CD4-positive, alpha-beta T cell treated with Interleukin-15 for 4 hours (primary cell): Measurements from ENCODE around the gene UNG.
"Not testable (repeated sequence)": the region's sequence is repeated elsewhere in the genome, so short reads cannot be mapped to it uniquely, and the experiment has no call there.

Source experiments
- DNase-seq: peaks from one replicate; pipeline ENCODE4 v3.0.0-alpha.2; 2020; ENCODE audit warnings: low spot score

The UNG gene

DNA sequence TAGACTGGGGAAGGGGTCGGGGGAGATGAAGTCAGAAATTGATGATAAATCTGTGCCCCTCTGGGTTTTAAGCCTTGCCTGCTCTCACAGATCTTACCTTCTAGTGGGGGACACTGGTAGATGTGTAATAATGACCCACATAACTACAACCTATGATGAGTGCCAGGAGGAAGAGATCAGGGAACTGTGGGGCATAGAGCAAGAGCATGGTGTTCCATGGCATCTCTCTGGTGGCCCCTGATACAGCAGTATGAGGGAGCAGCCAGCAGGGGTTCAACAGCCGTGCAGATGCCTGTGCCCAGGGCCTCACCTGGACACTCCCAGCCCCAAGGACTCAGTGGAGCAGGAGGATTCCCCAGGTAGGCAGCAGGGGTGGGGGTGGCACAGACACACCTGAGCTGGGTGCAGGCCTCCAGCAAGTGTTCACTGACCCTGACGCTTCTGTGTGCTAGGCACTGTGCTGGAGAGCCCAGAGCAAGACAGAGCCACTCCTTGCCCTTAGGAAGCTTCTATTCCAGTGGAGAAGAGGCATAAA lies 24.0 kb downstream of the UNG start:
- DNase-seq: no peak

DNA sequence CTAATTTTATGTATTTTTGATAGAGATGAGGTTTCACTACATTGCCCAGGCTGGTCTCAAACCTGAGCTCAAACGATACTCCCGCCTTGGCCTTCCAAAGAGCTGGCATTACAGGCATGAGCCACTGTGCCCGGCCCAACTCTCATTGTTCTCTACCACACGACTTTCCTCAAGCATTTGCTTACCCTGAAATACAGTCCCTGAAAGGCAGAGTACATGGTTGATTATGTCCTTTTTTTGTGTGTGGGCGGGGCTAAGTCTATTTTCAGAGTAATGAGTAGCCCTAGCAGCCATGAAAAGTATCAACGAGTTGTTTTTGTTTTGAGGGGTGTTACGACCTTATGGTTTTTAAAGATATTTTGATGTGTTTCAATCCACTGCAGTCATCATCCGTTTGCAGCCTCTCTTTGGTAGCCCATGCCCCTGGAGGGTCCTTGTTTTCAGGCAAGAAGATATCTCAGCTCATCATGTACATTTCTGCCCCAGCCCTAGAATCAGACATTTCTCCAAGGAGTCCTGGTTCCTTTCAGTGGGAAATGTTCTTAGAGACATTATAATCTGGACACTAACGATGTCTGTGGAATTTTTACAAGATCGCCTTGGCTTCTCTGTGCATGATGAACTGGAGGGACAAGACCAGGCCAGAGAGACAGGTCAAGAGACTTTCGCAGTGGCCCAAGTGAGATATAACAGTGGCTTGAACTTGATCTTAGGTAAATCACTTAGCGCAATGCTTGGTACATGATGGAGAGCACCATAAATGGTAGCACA lies 27.7 kb downstream of the UNG start:
- no peak for DNase-seq

DNA sequence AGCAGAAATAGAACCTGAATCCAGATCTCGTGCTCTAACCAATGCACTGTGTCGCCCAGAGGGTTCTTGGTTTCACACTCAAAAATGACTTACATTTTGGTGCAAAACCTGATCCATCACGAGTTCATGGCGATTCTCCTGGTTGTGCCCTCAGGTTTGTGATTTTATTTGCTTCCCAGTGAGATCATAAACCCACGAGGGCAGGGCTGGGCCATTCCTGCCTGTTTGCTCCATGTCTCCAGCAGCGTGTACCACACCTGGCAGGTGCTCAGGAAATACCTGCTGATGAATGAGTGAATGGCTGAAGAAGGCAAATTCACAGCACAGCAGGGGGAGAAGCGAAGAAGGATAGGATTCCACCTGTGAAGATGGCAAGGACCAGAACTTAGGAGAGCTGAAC lies 28.4 kb downstream of the UNG start:
- no peak for DNase-seq

DNA sequence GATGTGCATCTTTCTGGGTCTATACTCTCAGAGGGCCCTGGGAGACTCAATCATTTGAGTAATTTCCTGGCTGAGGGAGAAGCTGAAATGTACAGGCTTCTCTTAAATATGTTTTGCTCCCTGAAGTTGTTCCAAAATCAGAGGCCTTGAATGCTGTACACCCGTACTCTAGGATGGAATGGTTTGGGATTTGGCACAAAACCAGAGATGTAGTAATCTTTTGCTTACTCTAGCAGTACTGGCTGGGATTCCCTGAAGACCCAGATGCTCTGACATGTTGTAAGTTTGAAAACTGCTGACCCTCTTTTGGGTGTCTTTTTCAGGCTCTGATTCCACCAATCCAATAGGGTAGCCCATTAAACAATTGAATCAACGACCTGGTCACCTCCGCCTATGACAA lies 29.4 kb downstream of the UNG start:
- DNase-seq: no peak

DNA sequence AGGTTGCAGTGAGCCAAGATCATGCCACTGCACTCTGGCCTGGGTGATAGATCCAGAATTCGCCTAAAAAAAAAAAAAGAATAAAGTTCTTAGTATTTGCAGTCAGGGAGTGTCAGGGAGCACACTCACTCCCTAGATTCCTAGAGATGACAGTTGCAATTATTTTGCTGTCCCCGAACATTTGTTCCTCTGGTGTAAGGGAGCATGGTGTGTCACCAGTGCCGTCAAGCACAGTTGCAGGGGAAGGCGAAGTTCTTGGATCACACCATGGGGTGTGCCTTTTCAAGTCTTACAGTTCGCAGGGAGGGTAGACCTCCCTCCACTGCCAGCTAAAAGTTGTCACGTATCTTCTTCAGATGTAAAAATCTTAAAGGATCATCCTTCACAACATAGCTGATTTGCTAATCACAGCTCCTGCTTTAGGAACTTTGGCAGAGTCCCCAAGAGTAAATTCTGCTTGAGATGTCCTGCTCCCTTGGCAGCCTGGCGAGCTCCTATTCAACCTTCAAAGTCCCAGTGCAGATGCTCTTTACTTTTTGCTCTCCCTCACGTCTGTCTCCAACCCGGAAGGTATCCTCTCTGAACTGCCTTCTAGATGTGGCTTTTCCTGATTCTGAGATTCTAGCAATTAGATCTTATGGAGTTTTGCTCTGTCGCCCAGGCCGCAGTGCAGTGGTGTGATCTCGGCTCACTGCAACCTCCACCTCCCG lies 30.3 kb downstream of the UNG start:
- DNase-seq: no peak

DNA sequence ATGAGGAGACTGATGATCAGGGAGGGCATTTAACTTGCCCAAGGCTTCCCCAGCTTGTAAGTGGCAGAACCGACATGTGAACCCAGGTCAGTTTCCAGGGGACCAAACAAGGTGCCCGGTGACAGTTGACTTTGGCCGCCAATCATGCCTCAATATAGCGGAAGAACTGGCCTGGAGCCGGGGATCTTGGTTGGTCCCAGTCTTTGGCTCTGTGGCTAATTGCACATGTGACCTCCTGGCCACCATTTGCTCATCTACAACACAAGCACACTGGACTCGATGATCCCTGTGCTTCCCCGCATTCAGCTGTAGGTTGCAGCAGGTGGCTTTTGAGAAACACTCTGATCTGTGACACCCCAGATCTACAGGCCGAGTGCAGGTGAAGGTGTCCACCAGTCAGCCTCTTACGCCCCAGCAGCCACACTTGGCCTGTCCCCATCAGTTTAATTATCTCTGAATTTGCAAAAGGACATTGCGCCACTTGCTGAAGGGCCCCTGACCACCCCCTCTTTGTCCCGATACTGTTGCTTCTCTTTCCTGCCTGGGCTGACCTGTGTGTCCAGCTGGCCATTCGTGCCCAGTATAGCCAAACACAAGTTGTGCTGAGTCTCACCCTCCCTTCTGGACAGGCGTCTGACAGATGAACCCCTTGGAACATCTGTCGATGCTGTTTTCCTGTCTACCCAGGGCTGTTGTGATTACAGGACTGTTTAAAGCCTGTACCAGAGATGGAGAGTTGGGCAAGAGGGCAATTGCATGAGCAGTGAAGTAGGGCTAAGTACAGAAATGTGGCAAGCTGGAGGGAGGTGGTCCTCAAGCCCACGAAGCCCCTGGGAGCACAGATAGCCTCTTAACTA lies 33.1 kb downstream of the UNG start:
- no peak for DNase-seq

DNA sequence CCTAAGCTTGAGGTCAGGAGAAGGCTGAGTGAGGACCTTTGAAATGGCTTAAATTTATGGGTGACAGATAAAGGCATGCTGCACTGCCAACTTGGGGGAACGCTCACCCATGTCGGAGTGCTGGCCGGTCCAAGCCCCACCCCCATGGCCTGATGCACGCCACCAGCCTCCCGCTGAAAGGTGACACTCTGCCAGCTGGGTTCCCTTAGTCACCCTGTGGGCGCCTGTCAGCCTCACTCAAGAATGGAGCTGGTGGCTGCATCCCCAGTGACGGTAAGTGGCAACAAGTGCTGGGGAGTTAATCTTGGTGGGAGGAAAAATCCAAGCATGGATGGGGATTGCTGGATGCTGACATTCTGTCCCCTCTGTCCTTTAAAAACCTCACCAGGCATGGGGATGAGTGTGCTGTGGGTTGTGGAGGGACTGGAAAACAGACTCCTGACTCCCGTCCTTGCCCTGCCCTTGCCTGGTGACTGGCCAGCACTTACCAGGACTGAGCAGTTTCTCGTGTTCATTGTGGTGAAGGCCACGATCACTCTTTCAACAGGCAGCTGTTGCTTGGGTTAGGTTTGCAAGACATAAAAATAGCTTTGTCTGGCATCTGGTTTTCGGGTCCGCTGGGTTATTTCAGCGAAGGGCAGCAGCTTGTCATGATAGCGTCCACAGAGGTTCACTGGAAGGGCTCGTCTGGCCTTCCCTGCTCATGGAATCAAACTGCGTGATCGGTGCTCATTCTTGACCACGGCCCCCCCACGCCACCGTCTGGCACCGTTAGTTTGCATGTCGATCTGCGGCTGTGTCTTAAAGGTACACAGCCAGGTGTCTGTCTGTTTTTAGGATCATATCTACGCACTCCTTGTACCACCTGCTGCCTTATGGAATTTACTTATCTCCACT lies 34.0 kb downstream of the UNG start:
- no peak for DNase-seq

DNA sequence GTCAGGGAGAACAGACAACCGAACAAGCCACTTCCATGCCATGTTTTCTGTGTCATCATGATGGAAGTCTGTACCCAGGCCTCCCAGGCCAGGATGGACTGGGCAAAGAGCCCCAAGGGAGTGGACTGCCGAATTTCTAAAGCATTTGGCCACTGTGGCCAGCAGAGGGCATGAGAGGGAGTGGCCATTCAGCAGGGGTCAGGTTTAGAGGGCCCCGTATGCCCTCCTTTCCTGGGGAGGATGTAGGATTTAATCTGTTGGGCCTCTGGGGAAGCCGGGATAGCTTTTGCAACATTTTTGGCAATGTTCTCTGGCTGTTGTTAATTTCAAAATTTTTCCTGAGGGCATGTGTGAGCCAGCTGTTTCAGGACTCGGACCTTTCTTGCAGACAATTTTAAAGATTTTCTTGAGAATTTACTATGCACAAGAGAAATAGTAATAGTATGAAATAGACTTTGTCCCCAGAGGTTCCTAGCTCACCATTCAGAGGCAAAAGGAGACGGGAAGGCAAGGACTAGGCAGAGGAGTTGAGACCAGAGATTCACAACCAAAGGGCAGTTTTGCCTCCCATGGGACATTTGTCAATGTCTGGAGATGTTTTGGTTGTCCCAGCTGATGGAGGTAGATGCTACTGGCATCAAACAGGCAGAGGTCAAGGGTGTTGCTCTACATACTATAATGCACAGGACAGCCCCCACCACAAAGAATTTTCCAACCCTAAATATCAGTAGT lies 37.0 kb downstream of the UNG start:
- no peak for DNase-seq

DNA sequence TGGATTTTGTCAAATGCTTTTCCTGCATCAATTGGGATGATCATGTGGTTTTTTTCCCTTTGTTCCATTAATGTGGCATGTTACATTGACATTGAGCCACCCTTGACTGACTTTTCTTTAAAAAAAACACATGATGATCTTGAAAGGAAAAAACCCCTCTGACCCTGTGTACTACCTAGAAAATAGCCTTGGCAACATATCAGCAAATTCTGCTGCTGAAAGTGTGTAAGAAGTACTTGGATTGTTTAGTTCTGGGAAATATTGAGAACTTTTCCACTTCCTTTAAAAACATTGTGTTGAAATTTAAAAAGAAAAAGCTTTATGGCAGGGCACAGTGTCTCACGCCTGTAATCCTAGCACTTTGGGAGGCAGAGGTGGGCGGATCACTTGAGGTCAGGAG lies 39.7 kb downstream of the UNG start:
- no peak for DNase-seq

DNA sequence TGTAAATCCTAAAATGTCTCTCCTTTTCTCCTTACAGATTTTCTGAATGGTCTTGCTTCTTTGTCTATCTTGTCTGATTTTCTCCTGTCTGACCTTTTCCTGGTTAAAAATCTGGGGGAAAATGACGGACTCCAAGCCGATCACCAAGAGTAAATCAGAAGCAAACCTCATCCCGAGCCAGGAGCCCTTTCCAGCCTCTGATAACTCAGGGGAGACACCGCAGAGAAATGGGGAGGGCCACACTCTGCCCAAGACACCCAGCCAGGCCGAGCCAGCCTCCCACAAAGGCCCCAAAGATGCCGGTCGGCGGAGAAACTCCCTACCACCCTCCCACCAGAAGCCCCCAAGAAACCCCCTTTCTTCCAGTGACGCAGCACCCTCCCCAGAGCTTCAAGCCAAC lies 42.0 kb downstream of the UNG start:
- no peak for DNase-seq

DNA sequence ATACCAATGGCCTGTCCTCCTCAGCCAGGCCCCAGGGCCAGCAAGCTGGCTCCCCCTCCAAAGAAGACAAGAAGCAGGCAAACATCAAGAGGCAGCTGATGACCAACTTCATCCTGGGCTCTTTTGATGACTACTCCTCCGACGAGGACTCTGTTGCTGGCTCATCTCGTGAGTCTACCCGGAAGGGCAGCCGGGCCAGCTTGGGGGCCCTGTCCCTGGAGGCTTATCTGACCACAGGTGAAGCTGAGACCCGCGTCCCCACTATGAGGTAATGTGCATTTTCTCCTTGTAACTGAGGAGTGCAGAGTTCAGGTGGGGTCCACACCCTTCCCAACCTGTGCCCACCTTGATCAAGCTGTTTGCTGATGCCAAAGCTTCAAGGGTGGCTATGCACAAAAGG lies 42.4 kb downstream of the UNG start:
- DNase-seq: no peak

DNA sequence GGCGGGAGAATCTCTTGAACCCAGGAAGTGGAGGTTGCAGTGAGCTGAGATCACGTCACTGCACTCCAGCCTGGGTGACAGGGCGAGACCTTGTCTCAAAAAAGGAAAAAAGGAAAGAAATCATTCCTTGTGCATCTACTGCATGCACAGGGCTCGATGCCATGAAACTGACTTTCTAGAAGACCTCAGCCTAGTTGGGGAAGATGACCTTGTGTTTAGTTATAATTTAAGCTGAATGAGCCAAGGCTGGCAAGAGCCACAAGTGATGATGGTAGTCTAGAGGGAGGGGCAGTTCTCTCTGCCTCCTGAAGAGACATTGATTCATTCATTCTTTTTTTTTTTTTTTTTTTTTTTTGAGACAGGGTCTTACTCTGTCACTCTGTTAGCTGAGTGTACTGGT lies 43.2 kb downstream of the UNG start:
- DNase-seq: no peak

DNA sequence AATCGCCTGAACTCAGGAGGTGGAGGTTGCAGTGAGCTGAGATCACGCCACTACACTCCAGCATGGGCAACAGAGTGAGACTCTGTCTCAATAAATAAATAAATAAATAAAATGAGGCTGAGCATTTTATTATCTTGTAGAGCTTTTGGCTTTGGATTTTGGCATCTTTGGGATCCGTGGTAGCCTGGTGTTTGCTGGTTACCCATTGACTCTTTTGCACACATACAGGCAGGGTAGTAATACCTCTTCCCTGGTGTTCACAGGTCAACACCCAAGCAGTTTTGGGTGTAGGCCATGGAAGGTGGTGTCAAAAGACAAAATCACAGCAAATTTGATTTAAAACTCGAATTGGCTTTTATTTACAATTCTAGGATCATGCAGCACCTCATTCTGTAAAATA lies 46.8 kb downstream of the UNG start:
- no peak for DNase-seq

DNA sequence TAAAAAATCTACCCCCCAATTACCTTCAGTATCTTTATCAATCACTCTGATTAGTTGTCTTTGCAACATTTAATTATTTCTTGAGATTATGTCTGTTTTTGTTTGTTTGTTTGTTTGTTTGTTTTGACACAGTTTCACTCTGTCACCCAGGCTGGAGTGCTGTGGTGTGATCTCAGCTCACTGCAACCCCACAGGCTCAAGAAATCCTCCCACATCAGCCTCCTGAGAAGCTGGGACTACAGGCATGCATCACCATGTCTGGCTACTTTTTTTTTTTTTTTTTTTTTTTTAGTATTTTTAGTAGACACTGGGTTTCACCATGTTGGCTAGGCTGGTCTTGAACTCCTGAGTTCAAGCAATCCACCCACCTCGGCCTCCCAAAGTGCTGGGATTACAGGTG lies 49.7 kb downstream of the UNG start:
- DNase-seq: not testable (repeated sequence)

DNA sequence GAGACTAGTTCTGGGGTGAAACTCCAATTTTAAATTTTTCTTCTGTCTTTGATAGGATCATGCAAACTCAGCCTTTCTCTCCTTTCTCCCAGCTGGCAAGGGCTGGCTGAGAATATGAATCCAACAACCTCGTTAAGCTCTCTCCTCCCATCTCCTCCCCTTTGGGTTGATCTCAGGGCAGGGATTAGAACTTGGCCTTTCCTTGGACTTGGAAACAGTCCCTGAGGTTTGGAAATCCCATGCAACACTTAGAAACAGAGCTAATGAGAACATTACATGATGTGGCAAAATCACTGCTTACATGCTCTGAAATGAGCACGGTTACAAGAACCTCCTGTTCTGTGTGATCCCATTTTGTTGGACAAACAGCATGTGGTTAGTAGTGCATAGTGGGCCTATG lies 50.6 kb downstream of the UNG start:
- no peak for DNase-seq

DNA sequence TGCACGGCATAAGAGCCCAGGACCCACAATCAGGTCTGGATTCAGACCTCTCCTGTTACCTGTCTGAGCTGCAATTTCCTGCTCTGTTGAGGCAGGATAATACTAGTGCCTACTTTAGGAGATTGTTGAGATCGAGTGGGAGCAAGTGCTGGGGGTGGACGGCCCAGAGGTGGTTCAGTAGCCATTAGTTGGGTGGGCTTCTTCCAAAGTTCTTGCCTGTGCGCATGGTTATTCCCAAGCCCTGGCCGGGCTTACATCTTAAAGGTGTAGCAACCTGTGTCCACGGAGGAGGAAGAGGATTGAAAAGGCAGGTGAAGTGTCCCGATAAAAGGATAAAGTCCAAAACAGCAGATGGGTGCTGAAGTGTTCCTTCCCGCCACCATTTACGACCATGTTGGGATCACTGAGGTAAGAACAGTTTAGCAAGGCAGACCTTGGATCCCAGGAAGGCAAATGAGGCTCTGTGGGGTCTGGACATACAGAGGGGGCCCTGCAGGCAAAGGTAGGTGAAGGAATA lies 52.8 kb downstream of the UNG start:
- no peak for DNase-seq

DNA sequence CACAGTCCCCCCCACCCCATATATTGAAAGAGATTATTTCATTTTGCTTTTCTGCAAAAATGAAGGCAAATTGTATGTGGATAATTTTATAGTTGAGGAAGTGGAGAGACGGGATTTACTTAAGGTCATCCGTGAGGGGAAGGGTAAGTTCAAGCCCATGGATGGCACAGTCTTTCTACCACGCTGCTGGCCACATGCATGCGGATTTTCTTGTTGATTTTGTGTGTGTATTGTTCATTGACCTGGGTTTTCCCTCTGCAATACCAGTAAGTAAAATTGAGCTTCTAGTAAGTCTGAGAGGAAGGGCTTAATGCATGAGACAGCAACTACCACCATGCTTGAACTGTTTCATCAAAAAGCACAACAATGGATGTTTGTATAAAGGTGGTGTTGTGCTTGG lies 54.1 kb downstream of the UNG start:
- DNase-seq: no peak

DNA sequence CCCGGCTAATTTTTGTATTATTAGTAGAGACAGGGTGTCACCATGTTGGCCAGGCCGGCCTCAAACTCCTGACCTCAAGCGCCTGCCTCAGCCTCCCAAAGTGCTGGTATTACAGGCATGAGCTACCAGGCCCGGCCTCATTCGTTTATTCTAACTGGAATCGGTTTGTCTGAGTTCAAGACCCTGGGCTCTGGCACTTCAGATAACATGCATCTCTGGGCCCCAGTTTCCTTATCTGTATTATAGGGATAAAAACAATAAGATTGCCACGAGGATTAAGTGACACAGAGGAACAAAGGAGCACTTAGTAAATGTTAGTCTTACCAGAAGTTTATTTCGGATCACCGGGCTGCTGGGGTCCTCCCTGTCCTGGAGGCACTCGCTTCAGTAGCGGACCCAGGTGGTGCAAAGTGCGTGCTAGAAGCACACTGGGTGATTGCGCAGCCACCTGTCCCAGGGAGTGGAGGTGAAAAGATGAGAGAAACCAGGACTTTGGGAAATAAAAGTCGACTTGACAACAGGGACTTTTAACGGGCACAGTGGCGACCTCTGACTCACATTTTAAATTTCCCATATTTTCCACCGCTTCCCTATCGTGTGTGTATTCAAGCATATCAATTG lies 56.5 kb downstream of the UNG start:
- DNase-seq: no peak

DNA sequence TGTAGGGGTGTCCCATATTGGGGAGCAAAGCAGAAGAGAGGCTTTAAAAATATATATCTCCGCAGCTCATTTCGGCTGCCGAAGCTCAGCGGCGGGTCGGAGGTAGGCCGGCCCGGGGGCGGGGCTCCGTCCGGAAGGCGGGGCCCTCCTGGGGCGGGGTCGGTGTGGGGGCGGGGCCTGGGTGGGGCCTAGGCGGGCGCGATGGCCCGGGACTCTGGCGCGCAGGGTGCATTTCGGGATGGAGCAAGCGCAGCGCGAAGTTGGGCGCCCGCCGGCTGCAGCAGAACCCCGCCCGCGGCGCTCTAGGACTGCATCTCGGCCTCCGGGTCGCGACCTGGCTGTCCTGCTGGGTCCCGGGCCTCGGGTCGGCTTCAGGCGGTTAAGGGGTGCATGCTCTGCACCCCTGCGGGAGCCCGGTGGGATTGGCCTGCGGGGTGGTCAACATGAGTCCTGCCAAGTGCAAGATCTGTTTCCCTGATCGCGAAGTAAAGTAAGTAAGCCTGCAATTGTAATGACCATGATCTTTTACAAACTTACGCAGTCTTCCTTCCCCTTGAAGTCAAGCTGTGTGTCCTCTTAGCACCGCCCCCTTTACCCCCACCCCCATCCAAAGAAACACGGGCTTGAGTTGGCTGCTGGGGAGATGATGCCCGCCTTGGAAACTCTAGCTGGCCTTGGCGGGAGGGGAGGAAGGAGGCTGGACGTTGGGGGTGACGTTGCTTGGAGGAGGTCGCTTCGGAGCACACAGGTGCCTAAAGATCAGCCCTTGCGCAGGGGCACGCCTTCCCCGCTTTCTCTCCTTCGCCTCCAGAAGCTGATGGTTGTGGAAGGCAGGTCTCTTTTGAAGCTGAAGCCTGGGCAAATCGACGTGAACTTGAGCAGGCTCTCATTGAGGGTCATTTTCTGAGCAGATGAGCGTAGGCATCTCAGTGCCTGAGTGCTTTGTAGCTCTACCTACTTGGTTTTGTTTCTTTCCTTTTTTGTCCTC lies 57.3 kb downstream of the UNG start:
- peak; percentile 81 for DNase-seq
